DOHH2 (cell line): Measurements from ENCODE around the gene CBX3.

Experiments
- H3F3A ChIP-seq: fragments of 200-600 bp; sonication (generic), shearing (Covaris generic); 2 replicates; pipeline ENCODE4 v1.6.0; 2016; ENCODE audit warnings: antibody characterized with exemption, mild to moderate bottlenecking; ENCODE audit not compliant: control insufficient read depth, insufficient read depth
- H3K27ac ChIP-seq: fragments of 200-600 bp; sonication (generic); 2 replicates; pipeline ENCODE4 v1.5.1; 2014; ENCODE audit warnings: low read depth, mild to moderate bottlenecking, low read length, moderate library complexity
- H3K27me3 ChIP-seq: fragments of 200-600 bp; sonication (generic); 2 replicates; pipeline ENCODE4 v1.6.1; 2014; ENCODE audit warnings: mild to moderate bottlenecking, low read length, mixed read lengths; ENCODE audit not compliant: control insufficient read depth
- H3K36me3 ChIP-seq: fragments of 200-600 bp; sonication (generic); 2 replicates; pipeline ENCODE4 v1.6.1; 2014; ENCODE audit warnings: mild to moderate bottlenecking, low read length, moderate library complexity, mixed read lengths; ENCODE audit not compliant: control insufficient read depth
- H3K4me1 ChIP-seq: fragments of 200-600 bp; sonication (generic); 2 replicates; pipeline ENCODE4 v1.6.1; 2014; ENCODE audit warnings: mild to moderate bottlenecking, low read length, mixed read lengths; ENCODE audit not compliant: control insufficient read depth
- H3K4me2 ChIP-seq: fragments of 200-600 bp; sonication (generic); 2 replicates; pipeline ENCODE4 v1.6.0; 2014; ENCODE audit warnings: mild to moderate bottlenecking, low read length, moderate library complexity
- H3K4me3 ChIP-seq: fragments of 200-600 bp; sonication (generic); 2 replicates; pipeline ENCODE4 v1.5.1; 2014; ENCODE audit warnings: mild to moderate bottlenecking, low read length, mixed read lengths
- H3K79me2 ChIP-seq: fragments of 200-600 bp; sonication (generic); 2 replicates; pipeline ENCODE4 v1.6.1; 2014; ENCODE audit warnings: mild to moderate bottlenecking, low read length, mixed read lengths; ENCODE audit not compliant: control insufficient read depth
- H3K9me2 ChIP-seq: fragments of 200-600 bp; sonication (generic); replicated peaks from 2 replicates; pipeline ENCODE4 v1.6.1; 2014; ENCODE audit warnings: mild to moderate bottlenecking, low read length, mixed read lengths; ENCODE audit not compliant: control insufficient read depth
- H3K9me3 ChIP-seq: fragments of 200-600 bp; sonication (generic); 2 replicates; pipeline ENCODE4 v1.6.1; 2014; ENCODE audit warnings: antibody characterized with exemption, low read length, mixed read lengths; ENCODE audit not compliant: control insufficient read depth, insufficient read depth
- H4K20me1 ChIP-seq: fragments of 200-600 bp; sonication (generic); 2 replicates; pipeline ENCODE4 v1.6.0; 2014; ENCODE audit warnings: low read depth, mild to moderate bottlenecking, antibody characterized with exemption, low read length, moderate library complexity; ENCODE audit not compliant: control insufficient read depth, insufficient read depth
- EZH2phosphoT487 ChIP-seq: fragments of 200-600 bp; sonication (generic); IDR thresholded peaks from 2 replicates; pipeline ENCODE4 v1.6.1; 2017; ENCODE audit warnings: borderline replicate concordance, mild to moderate bottlenecking, antibody characterized with exemption, low read length, moderate library complexity, mixed read lengths
- TF ChIP-seq, protein P1 (sequence below): fragments of 200-600 bp; sonication (generic); IDR thresholded peaks from one replicate; pipeline ENCODE4 v1.5.1; 2014; ENCODE audit warnings: antibody characterized with exemption, mild to moderate bottlenecking, low read depth, low read length; ENCODE audit not compliant: poor library complexity, severe bottlenecking

The CBX3 gene

DNA sequence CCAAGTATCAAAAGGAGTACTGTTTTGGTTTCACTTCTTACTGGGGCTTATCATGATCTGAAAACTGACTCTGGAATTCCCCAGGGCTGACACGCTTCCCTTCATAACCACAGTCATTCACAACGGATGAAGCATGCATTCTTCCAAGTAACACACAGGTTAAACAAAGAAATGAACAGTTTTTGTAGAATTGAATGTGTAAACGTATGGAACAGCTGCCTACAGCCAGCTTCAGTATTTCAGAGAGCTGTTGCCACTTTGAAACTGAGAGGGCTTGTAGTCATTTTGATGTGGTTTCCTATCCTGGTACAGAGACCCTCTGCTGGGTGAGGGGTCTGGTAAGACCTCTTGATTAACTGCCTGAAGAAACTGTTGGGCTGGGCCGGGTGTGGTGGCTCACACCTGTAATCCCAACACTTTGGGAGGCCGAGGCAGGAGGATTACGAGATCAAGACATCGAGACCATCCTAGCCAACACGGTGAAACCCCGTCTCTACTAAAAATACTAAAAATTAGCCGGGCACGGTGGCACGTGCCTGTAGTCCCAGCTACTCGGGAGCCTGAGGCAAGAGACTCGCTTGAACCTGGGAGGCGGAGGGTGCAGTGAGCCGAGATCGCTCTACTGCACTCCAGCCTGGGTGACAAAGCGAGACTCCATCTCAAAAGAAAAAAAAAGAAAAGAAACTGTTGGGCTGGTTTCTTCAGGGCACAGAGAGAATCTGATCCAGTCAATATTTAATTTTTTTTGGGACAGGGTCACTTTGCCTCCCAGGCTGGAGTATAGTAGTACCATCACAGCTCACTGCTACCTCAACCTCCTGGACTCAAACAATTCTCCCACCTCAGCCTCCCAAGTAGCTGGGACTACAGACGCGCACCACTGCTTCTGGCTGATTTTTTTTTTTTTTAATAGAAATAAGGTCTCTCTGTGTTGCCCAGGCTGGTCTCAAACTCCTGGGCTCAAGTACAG is 44.8 kb upstream of the CBX3 start:
- no peaks in the 10 kb centered on the region for H3K9me2 ChIP-seq
- 0 out of 2 replicates have a peak, but pooled peaks cover 5% of the 10 kb centered on the region for H3K36me3 ChIP-seq
- H3K4me3 ChIP-seq: peak overlapping the region; percentile 75
- H3K79me2 ChIP-seq: peaks cover 94% of the 10 kb centered on the region
- peaks cover 79% of the 10 kb centered on the region for H3K4me1 ChIP-seq
- H3K27me3 ChIP-seq: no peaks in the 10 kb centered on the region
- no peaks in the 10 kb centered on the region for H4K20me1 ChIP-seq
- no peaks in the 10 kb centered on the region for H3K9me3 ChIP-seq
- peak overlapping the region; percentile 97 for H3K4me2 ChIP-seq
- no peak for TF ChIP-seq EZH2phosphoT487
- TF ChIP-seq, protein P1, sequence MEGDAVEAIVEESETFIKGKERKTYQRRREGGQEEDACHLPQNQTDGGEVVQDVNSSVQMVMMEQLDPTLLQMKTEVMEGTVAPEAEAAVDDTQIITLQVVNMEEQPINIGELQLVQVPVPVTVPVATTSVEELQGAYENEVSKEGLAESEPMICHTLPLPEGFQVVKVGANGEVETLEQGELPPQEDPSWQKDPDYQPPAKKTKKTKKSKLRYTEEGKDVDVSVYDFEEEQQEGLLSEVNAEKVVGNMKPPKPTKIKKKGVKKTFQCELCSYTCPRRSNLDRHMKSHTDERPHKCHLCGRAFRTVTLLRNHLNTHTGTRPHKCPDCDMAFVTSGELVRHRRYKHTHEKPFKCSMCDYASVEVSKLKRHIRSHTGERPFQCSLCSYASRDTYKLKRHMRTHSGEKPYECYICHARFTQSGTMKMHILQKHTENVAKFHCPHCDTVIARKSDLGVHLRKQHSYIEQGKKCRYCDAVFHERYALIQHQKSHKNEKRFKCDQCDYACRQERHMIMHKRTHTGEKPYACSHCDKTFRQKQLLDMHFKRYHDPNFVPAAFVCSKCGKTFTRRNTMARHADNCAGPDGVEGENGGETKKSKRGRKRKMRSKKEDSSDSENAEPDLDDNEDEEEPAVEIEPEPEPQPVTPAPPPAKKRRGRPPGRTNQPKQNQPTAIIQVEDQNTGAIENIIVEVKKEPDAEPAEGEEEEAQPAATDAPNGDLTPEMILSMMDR: no peak
- H3F3A ChIP-seq: peaks cover 18% of the 10 kb centered on the region
- peak overlapping the region; percentile 87 for H3K27ac ChIP-seq

DNA sequence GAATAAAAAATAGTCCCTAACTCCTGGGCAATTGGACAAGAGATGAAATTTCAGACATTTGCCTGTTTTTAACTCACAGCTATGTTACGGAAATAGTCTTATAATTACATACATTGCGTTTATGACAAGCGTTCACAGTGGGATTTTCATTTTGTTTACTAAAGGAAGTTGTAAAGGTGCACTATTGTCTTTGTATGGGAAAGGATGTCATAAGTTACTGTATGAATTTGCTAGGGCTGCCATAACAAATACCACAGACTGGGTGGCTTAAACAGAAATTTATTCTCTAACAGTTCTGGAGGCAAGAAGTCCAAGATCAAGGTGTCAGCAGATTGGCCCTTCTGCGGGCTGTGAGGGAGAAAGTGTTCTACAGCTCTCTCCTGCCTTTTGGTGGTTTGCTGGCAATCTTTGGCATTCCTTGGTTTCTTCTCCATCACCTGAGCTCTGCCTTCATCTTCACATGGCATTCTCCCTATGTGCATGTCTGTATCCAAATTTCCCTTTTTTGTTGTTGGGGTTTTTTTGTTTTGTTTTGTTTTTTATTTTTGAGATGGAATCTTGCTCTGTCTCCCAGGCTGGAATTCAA is 43.9 kb upstream of the CBX3 start:
- H4K20me1 ChIP-seq: no peaks in the 10 kb centered on the region
- H3K4me3 ChIP-seq: peak overlapping the region; percentile 75
- TF ChIP-seq, protein P1: no peak
- H3K4me2 ChIP-seq: peak overlapping the region; percentile 97
- peaks cover 78% of the 10 kb centered on the region for H3K4me1 ChIP-seq
- peaks cover 96% of the 10 kb centered on the region for H3K79me2 ChIP-seq
- H3K27ac ChIP-seq: peak overlapping the region; percentile 87
- H3K9me2 ChIP-seq: no peaks in the 10 kb centered on the region
- no peaks in the 10 kb centered on the region for H3K27me3 ChIP-seq
- H3F3A ChIP-seq: peaks cover 18% of the 10 kb centered on the region
- H3K36me3 ChIP-seq: 0 out of 2 replicates have a peak, but pooled peaks cover 5% of the 10 kb centered on the region
- H3K9me3 ChIP-seq: no peaks in the 10 kb centered on the region

DNA sequence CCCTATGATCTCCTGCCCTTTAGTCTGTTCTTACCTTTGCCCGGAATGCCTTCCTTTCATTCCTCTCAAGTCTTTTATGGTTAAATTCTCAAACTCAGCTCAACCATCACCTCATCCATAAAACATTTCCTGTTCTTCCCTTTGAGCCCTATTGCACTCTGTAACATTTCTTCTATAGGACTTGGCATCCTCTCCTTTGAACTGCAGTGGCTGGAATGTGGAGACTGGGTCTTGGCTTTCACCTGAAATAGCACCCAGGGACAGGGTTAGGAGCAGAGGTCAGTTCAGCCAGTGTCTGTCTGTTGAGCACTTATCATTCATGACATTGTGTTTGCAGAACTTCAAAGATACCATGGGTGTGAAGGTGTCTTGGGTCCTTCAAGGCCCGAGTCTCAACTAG is 42.3 kb upstream of the CBX3 start:
- no peaks in the 10 kb centered on the region for H3K27me3 ChIP-seq
- no peaks in the 10 kb centered on the region for H3K9me3 ChIP-seq
- TF ChIP-seq EZH2phosphoT487: no peak
- TF ChIP-seq, protein P1: no peak
- H3K4me1 ChIP-seq: peaks cover 64% of the 10 kb centered on the region
- H3K79me2 ChIP-seq: peaks cover 87% of the 10 kb centered on the region
- H4K20me1 ChIP-seq: no peaks in the 10 kb centered on the region
- 0 out of 2 replicates have a peak, but pooled peaks cover under 1% of the 10 kb centered on the region for H3K36me3 ChIP-seq
- no peak overlapping the region for H3K4me2 ChIP-seq
- H3K27ac ChIP-seq: no peak overlapping the region
- H3F3A ChIP-seq: peaks cover 18% of the 10 kb centered on the region
- H3K4me3 ChIP-seq: no peak overlapping the region
- H3K9me2 ChIP-seq: no peaks in the 10 kb centered on the region
